ENCODE data around the gene NTNG2. TPM values are rescaled to one million over a fixed set of nuclear protein-coding genes. Genes with fewer than 3 reads are reported as not detected.

Gene NTNG2
- total RNA-seq, 1 experiment from 2014 or later: not detected

DNA sequence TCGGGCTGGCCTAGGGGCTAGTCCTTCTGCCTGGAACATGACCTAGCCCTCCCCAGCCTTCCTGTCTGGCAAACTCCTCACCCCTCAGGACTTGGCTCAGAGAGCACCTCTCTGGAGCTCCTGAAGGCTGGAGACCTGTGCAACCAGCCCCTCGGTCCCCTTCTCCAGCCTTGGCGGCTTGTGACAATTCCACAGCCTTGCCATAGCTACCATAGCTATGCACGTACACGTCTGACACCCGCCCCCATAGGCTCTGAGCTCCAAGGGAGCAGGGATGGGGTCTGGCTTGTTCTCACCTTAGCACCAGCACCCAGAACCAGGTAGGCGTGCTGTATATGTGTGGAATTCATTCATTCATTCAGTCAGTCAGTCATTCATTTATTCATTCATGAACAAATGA lies 49.7 kb downstream of the NTNG2 start:
- no peaks in the 10 kb centered on the region for H3K9me3 Mint-ChIP-seq (ENCODE audit: unreplicated experiment)
- BruUV-seq (replicated peaks): no TSS peak
- H3K27me3 Mint-ChIP-seq (ENCODE audit: insufficient read depth, unreplicated experiment): peaks cover 35% of the 10 kb centered on the region
- intact Hi-C loops (cut with micrococcal nuclease): no loop called here
- TF ChIP-seq, protein P1, sequence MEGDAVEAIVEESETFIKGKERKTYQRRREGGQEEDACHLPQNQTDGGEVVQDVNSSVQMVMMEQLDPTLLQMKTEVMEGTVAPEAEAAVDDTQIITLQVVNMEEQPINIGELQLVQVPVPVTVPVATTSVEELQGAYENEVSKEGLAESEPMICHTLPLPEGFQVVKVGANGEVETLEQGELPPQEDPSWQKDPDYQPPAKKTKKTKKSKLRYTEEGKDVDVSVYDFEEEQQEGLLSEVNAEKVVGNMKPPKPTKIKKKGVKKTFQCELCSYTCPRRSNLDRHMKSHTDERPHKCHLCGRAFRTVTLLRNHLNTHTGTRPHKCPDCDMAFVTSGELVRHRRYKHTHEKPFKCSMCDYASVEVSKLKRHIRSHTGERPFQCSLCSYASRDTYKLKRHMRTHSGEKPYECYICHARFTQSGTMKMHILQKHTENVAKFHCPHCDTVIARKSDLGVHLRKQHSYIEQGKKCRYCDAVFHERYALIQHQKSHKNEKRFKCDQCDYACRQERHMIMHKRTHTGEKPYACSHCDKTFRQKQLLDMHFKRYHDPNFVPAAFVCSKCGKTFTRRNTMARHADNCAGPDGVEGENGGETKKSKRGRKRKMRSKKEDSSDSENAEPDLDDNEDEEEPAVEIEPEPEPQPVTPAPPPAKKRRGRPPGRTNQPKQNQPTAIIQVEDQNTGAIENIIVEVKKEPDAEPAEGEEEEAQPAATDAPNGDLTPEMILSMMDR (IDR thresholded peaks at IDR 0.05; ENCODE audit: unreplicated experiment): no peak
- no peak overlapping the region for H3K4me3 Mint-ChIP-seq (ENCODE audit: unreplicated experiment)
- H3K4me1 Mint-ChIP-seq (ENCODE audit: insufficient read depth, unreplicated experiment): peaks cover 6% of the 10 kb centered on the region
- DNase-seq (ENCODE audit: unreplicated experiment): no peak
- H3K27ac Mint-ChIP-seq (ENCODE audit: low read depth, unreplicated experiment): no peak overlapping the region
- ChIA-PET POLR2A (interaction anchor here (0.7 kb wide), 1 partner anchor 426 kb away, joined by 3 read pairs; no protein-coding TSS in a partner anchor), CTCF (interaction anchor here (0.7 kb wide), 1 partner anchor 346 kb away, joined by 3 read pairs; no protein-coding TSS in a partner anchor)
- H3K36me3 Mint-ChIP-seq (ENCODE audit: insufficient read depth, unreplicated experiment): no peaks in the 10 kb centered on the region

DNA sequence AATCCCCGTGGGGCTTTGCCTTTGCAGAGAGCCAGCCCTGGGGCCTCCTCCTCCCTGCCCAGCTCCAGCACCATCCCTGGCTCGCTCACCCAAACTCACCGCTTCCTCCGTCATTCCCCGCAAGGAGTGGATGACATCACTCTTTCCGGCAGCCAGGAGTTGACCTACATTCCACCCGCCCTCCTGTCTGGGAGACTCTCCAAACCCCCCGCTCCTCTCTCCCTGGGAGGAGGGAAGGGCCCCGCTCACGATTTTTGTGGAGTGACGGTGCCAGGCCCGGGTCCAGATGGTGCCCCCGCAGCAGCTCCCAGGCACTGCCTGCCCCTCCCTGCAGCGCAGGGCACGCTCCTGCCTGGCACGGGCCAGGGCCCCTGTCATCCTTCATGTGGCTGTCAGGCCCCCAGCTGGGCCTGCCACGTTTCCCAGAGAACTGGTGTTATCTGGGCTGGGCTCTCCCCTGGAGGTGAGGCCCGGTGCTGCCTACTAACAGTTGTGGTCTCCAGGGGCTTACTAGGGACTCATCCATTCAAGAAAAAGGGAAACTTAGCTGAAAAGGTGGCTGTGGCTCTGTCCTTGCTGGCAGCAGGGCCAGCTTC lies 52.3 kb downstream of the NTNG2 start:
- POLR2A ChIA-PET: no interaction called here
- peaks cover 6% of the 10 kb centered on the region for H3K4me1 Mint-ChIP-seq (ENCODE audit: insufficient read depth, unreplicated experiment)
- TF ChIP-seq, protein P1 (IDR thresholded peaks at IDR 0.05; ENCODE audit: unreplicated experiment): no peak
- no peaks in the 10 kb centered on the region for H3K36me3 Mint-ChIP-seq (ENCODE audit: insufficient read depth, unreplicated experiment)
- peak overlapping the region; percentile 70 for H3K27ac Mint-ChIP-seq (ENCODE audit: low read depth, unreplicated experiment)
- no TSS peak for BruUV-seq (replicated peaks)
- intact Hi-C loops (cut with micrococcal nuclease): no loop called here
- no peaks in the 10 kb centered on the region for H3K9me3 Mint-ChIP-seq (ENCODE audit: unreplicated experiment)
- CTCF ChIA-PET: interaction anchor here (0.6 to 1.1 kb wide), 2 partner anchors 22 to 39 kb away, joined by 3 to 4 read pairs; no protein-coding TSS in a partner anchor
- DNase-seq (ENCODE audit: unreplicated experiment): peak; percentile 75
- peaks cover 21% of the 10 kb centered on the region for H3K27me3 Mint-ChIP-seq (ENCODE audit: insufficient read depth, unreplicated experiment)
- peak overlapping the region; percentile 39 for H3K4me3 Mint-ChIP-seq (ENCODE audit: unreplicated experiment)

DNA sequence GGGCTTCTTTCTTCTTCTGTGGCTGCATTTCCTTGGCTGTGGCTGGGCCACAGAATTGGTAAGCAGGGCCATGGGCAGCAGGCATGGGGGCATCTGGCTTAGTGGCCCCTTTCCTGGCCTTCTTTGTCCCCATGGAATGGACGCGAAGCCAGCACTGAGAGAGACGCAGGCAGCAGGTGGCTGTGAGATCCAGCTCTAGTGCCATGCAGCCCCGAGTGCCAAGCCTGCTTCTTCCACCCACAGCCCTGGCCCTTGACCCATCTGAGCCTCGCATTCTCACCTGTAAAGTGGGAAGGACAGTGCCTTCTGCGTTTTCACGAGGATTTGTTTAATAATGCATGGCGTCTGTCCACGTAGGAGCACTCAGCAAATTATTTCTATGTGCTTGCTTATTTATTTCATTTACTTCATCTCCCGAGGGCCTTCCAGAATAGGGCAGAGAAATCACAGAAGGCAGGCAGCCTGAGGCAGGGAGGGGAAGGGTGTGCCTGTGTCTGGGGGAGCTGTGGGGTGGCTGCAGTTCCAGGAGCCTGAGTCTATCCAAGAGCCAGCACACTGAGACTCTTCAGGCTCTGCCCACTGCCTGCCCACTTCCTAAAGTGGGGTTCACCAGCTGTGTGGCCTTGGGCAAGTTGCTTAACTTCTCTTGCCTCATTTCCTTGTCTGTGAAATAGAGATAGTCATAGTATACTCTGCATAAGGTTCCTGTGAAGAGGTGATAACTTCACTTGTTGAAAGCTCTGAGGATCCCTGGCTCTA lies 55.2 kb downstream of the NTNG2 start:
- Mint-ChIP-seq H3K9me3 (ENCODE audit: unreplicated experiment) (no peaks in the 10 kb centered on the region), H3K27me3 (ENCODE audit: insufficient read depth, unreplicated experiment) (peaks cover 32% of the 10 kb centered on the region), H3K27ac (ENCODE audit: low read depth, unreplicated experiment) (no peak overlapping the region), H3K4me1 (ENCODE audit: insufficient read depth, unreplicated experiment) (peaks cover 6% of the 10 kb centered on the region), H3K4me3 (ENCODE audit: unreplicated experiment) (no peak overlapping the region), H3K36me3 (ENCODE audit: insufficient read depth, unreplicated experiment) (no peaks in the 10 kb centered on the region)
- no peak for DNase-seq (ENCODE audit: unreplicated experiment)
- TF ChIP-seq, protein P1 (IDR thresholded peaks at IDR 0.05; ENCODE audit: unreplicated experiment): no peak
- POLR2A ChIA-PET: interaction anchor here (0.8 kb wide), 1 partner anchor 47 kb away, joined by 3 read pairs; no protein-coding TSS in a partner anchor
- no TSS peak for BruUV-seq (replicated peaks)
- intact Hi-C loops (cut with micrococcal nuclease): no loop called here
- CTCF ChIA-PET: interaction anchor here (0.7 to 1.1 kb wide), 4 partner anchors 18 to 47 kb away, joined by 3 to 4 read pairs (median 3); no protein-coding TSS in a partner anchor

DNA sequence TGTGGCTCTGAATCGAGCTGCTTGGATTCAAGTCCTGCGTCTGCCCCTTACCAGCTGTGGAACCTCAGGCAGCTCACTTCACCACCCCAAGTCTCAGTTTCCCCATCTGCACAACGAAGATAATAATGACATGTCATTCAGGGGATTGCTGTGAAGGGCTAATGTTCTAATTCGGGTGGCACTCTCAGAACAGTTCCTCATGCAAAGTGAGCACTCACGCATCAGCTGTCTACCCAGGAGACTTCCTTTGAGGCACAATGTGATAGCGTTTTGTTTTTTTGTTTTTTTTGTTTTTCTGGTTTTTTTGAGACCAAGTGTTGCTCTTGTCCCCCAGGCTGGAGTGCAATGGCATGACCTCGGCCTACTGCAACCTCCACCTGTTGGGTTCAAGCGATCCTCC lies 56.4 kb downstream of the NTNG2 start:
- H3K4me1 Mint-ChIP-seq (ENCODE audit: insufficient read depth, unreplicated experiment): peaks cover 6% of the 10 kb centered on the region
- H3K4me3 Mint-ChIP-seq (ENCODE audit: unreplicated experiment): no peak overlapping the region
- DNase-seq (ENCODE audit: unreplicated experiment): no peak
- TF ChIP-seq, protein P1 (IDR thresholded peaks at IDR 0.05; ENCODE audit: unreplicated experiment): no peak
- H3K27me3 Mint-ChIP-seq (ENCODE audit: insufficient read depth, unreplicated experiment): peaks cover 44% of the 10 kb centered on the region
- no TSS peak for BruUV-seq (replicated peaks)
- no peak overlapping the region for H3K27ac Mint-ChIP-seq (ENCODE audit: low read depth, unreplicated experiment)
- H3K9me3 Mint-ChIP-seq (ENCODE audit: unreplicated experiment): no peaks in the 10 kb centered on the region
- CTCF ChIA-PET: interaction anchor here (0.6 to 1.1 kb wide), 3 partner anchors 17 to 33 kb away, joined by 3 to 6 read pairs (median 3); no protein-coding TSS in a partner anchor
- POLR2A ChIA-PET: no interaction called here
- H3K36me3 Mint-ChIP-seq (ENCODE audit: insufficient read depth, unreplicated experiment): no peaks in the 10 kb centered on the region
- intact Hi-C loops (cut with micrococcal nuclease): no loop called here
